Measurements from ENCODE around the gene CDH26. TPM values are rescaled to one million over a fixed set of nuclear protein-coding genes. Genes with fewer than 3 reads are reported as not detected.

The CDH26 gene
- total RNA-seq, 5 donors from 2014 or later (not counting 1 experiment from before 2014, with no cell fraction given), result 1.5 to 5.2 (median 2.9) TPM

- Mint-ChIP-seq H3K4me1 (peaks cover 47 to 54% (median 53%) of the 10 kb centered on the region in 3 donors), H3K27ac (peak overlapping the region; percentile 79 to 82), H3K4me3 (peak overlapping the region; percentile 48 to 75 (median 70)), H3K27me3 (no peaks in the 10 kb centered on the region), H3K9me3 (no peaks in the 10 kb centered on the region), H3K36me3 (no peaks in the 10 kb centered on the region)
- Histone ChIP-seq H3K27ac (ENCODE audit: low read length) (peak overlapping the region; percentile 66), H3K4me3 (ENCODE audit: control insufficient read depth in 1 of 2, extremely low read depth in 1 of 2, low read length in 1 of 2) (peak overlapping the region; percentile 51 to 52), H3K36me3 (ENCODE audit: control insufficient read depth in 2 of 2, extremely low read depth in 1 of 2, insufficient read depth in 1 of 2, low read length in 1 of 2) (no peaks in the 10 kb centered on the region), H3K27me3 (replicated peaks in 1 of 2; ENCODE audit: control insufficient read depth in 2 of 2, extremely low read depth in 1 of 2, insufficient read depth in 2 of 2, low read length in 1 of 2) (no peaks in the 10 kb centered on the region), H3K9me3 (no peaks in the 10 kb centered on the region), H3K4me1 (ENCODE audit: control insufficient read depth in 1 of 2, extremely low read depth in 1 of 2, insufficient read depth in 2 of 2, low read length in 2 of 2) (peaks cover 34 to 56% of the 10 kb centered on the region in 2 experiments)
- ATAC-seq (replicated peaks in 1 of 4), result no peak
- ChIA-PET POLR2A (no interaction called here), CTCF (interaction anchor here (0.5 to 0.7 kb wide), 2 partner anchors 101 to 1174 kb away, joined by 3 read pairs; no protein-coding TSS in a partner anchor)
- 62% methylated on average over 16 of the region's 24 CpGs for WGBS (ENCODE audit: insufficient coverage)
- peak in 2 of 35 experiments; percentile 3 to 25 for DNase-seq
Measured at GRCh38 chr20:60054716-60055634, 96.8 kb downstream of the CDH26 start.

- peak overlapping the region; percentile 51 to 52 for H3K4me3 ChIP-seq (ENCODE audit: control insufficient read depth in 1 of 2, extremely low read depth in 1 of 2, low read length in 1 of 2)
- peak overlapping the region; percentile 66 for H3K27ac ChIP-seq (ENCODE audit: low read length)
- H3K36me3 Mint-ChIP-seq, result no peaks in the 10 kb centered on the region
- ChIA-PET CTCF (interaction anchor here (0.6 to 2.2 kb wide), 3 partner anchors 102 to 208 kb away, joined by 3 to 35 read pairs (median 4); no protein-coding TSS in a partner anchor), POLR2A (no interaction called here)
- peak overlapping the region; percentile 79 to 82 for H3K27ac Mint-ChIP-seq
- H3K9me3 ChIP-seq, result no peaks in the 10 kb centered on the region
- WGBS (ENCODE audit: insufficient coverage), result 10% methylated on average over 11 of the region's 14 CpGs
- no peaks in the 10 kb centered on the region for H3K27me3 ChIP-seq (replicated peaks in 1 of 2; ENCODE audit: control insufficient read depth in 2 of 2, extremely low read depth in 1 of 2, insufficient read depth in 2 of 2, low read length in 1 of 2)
- peaks cover 47 to 59% (median 54%) of the 10 kb centered on the region in 3 donors for H3K4me1 Mint-ChIP-seq
- H3K36me3 ChIP-seq (ENCODE audit: control insufficient read depth in 2 of 2, extremely low read depth in 1 of 2, insufficient read depth in 1 of 2, low read length in 1 of 2), result no peaks in the 10 kb centered on the region
- peaks cover 34 to 63% of the 10 kb centered on the region in 2 experiments for H3K4me1 ChIP-seq (ENCODE audit: control insufficient read depth in 1 of 2, extremely low read depth in 1 of 2, insufficient read depth in 2 of 2, low read length in 2 of 2)
- ATAC-seq (replicated peaks in 1 of 4) (peak; percentile 62 to 81 (median 78)), DNase-seq (peak; percentile 20 to 66 (median 40))
- peak overlapping the region; percentile 48 to 75 (median 70) for H3K4me3 Mint-ChIP-seq
- H3K27me3 Mint-ChIP-seq, result no peaks in the 10 kb centered on the region
- no peaks in the 10 kb centered on the region for H3K9me3 Mint-ChIP-seq
Measured at GRCh38 chr20:60055740-60056139, 97.5 kb downstream of the CDH26 start.

GRCh38 chr20:60056407-60057122, 98.3 kb downstream of the CDH26 start:
- no peaks in the 10 kb centered on the region for H3K36me3 Mint-ChIP-seq
- no peaks in the 10 kb centered on the region for H3K27me3 ChIP-seq (replicated peaks in 1 of 2; ENCODE audit: control insufficient read depth in 2 of 2, extremely low read depth in 1 of 2, insufficient read depth in 2 of 2, low read length in 1 of 2)
- peaks cover 47 to 63% (median 54%) of the 10 kb centered on the region in 3 donors for H3K4me1 Mint-ChIP-seq
- H3K9me3 ChIP-seq, result no peaks in the 10 kb centered on the region
- peak overlapping the region; percentile 66 for H3K27ac ChIP-seq (ENCODE audit: low read length)
- peak overlapping the region; percentile 79 to 82 for H3K27ac Mint-ChIP-seq
- H3K9me3 Mint-ChIP-seq, result no peaks in the 10 kb centered on the region
- ChIA-PET POLR2A (no interaction called here), CTCF (interaction anchor here (0.5 to 2.2 kb wide), 10 partner anchors 64 to 1172 kb away, joined by 3 to 35 read pairs (median 4); partner anchors contain the start of genes FAM217B (in 1 of the 2) and PPP1R3D (in 1 of the 2))
- 79% methylated on average over 2 of the region's 5 CpGs for WGBS (ENCODE audit: insufficient coverage)
- peak overlapping the region; percentile 51 to 52 for H3K4me3 ChIP-seq (ENCODE audit: control insufficient read depth in 1 of 2, extremely low read depth in 1 of 2, low read length in 1 of 2)
- DNase-seq (peak in 1 of 35 experiments; percentile 17), ATAC-seq (replicated peaks in 1 of 4) (no peak)
- peaks cover 34 to 63% of the 10 kb centered on the region in 2 experiments for H3K4me1 ChIP-seq (ENCODE audit: control insufficient read depth in 1 of 2, extremely low read depth in 1 of 2, insufficient read depth in 2 of 2, low read length in 2 of 2)
- H3K27me3 Mint-ChIP-seq, result no peaks in the 10 kb centered on the region
- no peaks in the 10 kb centered on the region for H3K36me3 ChIP-seq (ENCODE audit: control insufficient read depth in 2 of 2, extremely low read depth in 1 of 2, insufficient read depth in 1 of 2, low read length in 1 of 2)
- peak overlapping the region; percentile 48 to 75 (median 70) for H3K4me3 Mint-ChIP-seq

- Histone ChIP-seq H3K27me3 (replicated peaks in 1 of 2; ENCODE audit: control insufficient read depth in 2 of 2, extremely low read depth in 1 of 2, insufficient read depth in 2 of 2, low read length in 1 of 2) (no peaks in the 10 kb centered on the region), H3K4me1 (ENCODE audit: control insufficient read depth in 1 of 2, extremely low read depth in 1 of 2, insufficient read depth in 2 of 2, low read length in 2 of 2) (peaks cover 34 to 63% of the 10 kb centered on the region in 2 experiments), H3K9me3 (no peaks in the 10 kb centered on the region), H3K4me3 (ENCODE audit: control insufficient read depth in 1 of 2, extremely low read depth in 1 of 2, low read length in 1 of 2) (peak overlapping the region in 1 of 2 donors; percentile 27), H3K36me3 (ENCODE audit: control insufficient read depth in 2 of 2, extremely low read depth in 1 of 2, insufficient read depth in 1 of 2, low read length in 1 of 2) (no peaks in the 10 kb centered on the region), H3K27ac (ENCODE audit: low read length) (peak overlapping the region; percentile 49)
- DNase-seq, result peak; percentile 29 to 81 (median 56)
- 11% methylated on average over 6 of the region's 11 CpGs for WGBS (ENCODE audit: insufficient coverage)
- POLR2A ChIA-PET, result no interaction called here
- Mint-ChIP-seq H3K27me3 (no peaks in the 10 kb centered on the region), H3K4me3 (peak overlapping the region; percentile 15 to 75 (median 39)), H3K27ac (peak overlapping the region; percentile 79 to 86), H3K4me1 (peaks cover 47 to 70% (median 54%) of the 10 kb centered on the region in 3 donors), H3K36me3 (no peaks in the 10 kb centered on the region), H3K9me3 (no peaks in the 10 kb centered on the region)
- peak; percentile 48 to 59 (median 55) for ATAC-seq (replicated peaks in 1 of 4)
- CTCF ChIA-PET, result interaction anchor here (0.9 to 2.2 kb wide), 12 partner anchors 64 to 1172 kb away, joined by 3 to 35 read pairs (median 4); partner anchors contain the start of genes FAM217B (in 1 of the 2) and PPP1R3D (in 1 of the 2)
Measured at GRCh38 chr20:60057123-60057865, 99.1 kb downstream of the CDH26 start.

GRCh38 chr20:60057866-60058807, 99.9 kb downstream of the CDH26 start:
- H3K27me3 Mint-ChIP-seq, result no peaks in the 10 kb centered on the region
- ChIA-PET CTCF (interaction anchor here (0.6 to 2.2 kb wide), 14 partner anchors 65 to 1205 kb away, joined by 3 to 35 read pairs (median 4); partner anchors contain the start of genes FAM217B (in 1 of the 2) and PPP1R3D (in 1 of the 2)), POLR2A (no interaction called here)
- H3K4me3 Mint-ChIP-seq, result peak overlapping the region; percentile 8 to 75 (median 39)
- H3K36me3 Mint-ChIP-seq, result no peaks in the 10 kb centered on the region
- Histone ChIP-seq H3K27ac (ENCODE audit: low read length) (peak overlapping the region; percentile 49), H3K4me1 (ENCODE audit: control insufficient read depth in 1 of 2, extremely low read depth in 1 of 2, insufficient read depth in 2 of 2, low read length in 2 of 2) (peaks cover 34 to 66% of the 10 kb centered on the region in 2 experiments), H3K9me3 (no peaks in the 10 kb centered on the region), H3K27me3 (replicated peaks in 1 of 2; ENCODE audit: control insufficient read depth in 2 of 2, extremely low read depth in 1 of 2, insufficient read depth in 2 of 2, low read length in 1 of 2) (no peaks in the 10 kb centered on the region), H3K4me3 (ENCODE audit: control insufficient read depth in 1 of 2, extremely low read depth in 1 of 2, low read length in 1 of 2) (peak overlapping the region in 1 of 2 donors; percentile 27), H3K36me3 (ENCODE audit: control insufficient read depth in 2 of 2, extremely low read depth in 1 of 2, insufficient read depth in 1 of 2, low read length in 1 of 2) (no peaks in the 10 kb centered on the region)
- peaks cover 52 to 76% (median 54%) of the 10 kb centered on the region in 3 donors for H3K4me1 Mint-ChIP-seq
- peak overlapping the region; percentile 79 to 86 for H3K27ac Mint-ChIP-seq
- ATAC-seq (replicated peaks in 1 of 4), result peak; percentile 38 to 63 (median 43)
- no peaks in the 10 kb centered on the region for H3K9me3 Mint-ChIP-seq
- 45% methylated on average over 18 of the region's 20 CpGs for WGBS (ENCODE audit: insufficient coverage)
- DNase-seq, result peak in 34 of 35 experiments; percentile 3 to 58 (median 26)

Measured in T-cell (primary cell).